ENCODE results near the gene IL13RA1. TPM values are rescaled to one million over a fixed set of nuclear protein-coding genes. Genes with fewer than 3 reads are reported as not detected.
A peak's percentile ranks its signal among the peaks of the same experiment; 100 is the strongest.

The IL13RA1 gene
- total and polyA plus RNA-seq, 2 of the 13 experiments (the other 11 are each of a cell fraction or from before 2014, with no cell fraction given), result 56.6 to 73.5 TPM

- TF ChIP-seq ZNF362 (CRISPR knock-in tag; IDR thresholded peaks at IDR 0.05; ENCODE audit: borderline replicate concordance) (no peak), JUND (CRISPR knock-in tag; IDR thresholded peaks at IDR 0.05) (no peak), NR0B2 (CRISPR knock-in tag; IDR thresholded peaks at IDR 0.05) (no peak), PHB2 (IDR thresholded peaks at IDR 0.05; ENCODE audit: partially characterized antibody) (no peak), NFYB (CRISPR knock-in tag; IDR thresholded peaks at IDR 0.05) (peak; percentile 60), CEBPB (IDR thresholded peaks at IDR 0.05; ENCODE audit: borderline replicate concordance, low read depth, low read length) (no peak), SOX6 (IDR thresholded peaks at IDR 0.05) (no peak), SOX6 (CRISPR knock-in tag; IDR thresholded peaks at IDR 0.05) (0 out of 2 replicates have a peak, but pooled peaks have one; percentile 15), HOMEZ (CRISPR knock-in tag; IDR thresholded peaks at IDR 0.05; ENCODE audit: low read depth) (no peak), TCF12 (IDR thresholded peaks at IDR 0.05) (no peak), TCF12 (CRISPR knock-in tag; IDR thresholded peaks at IDR 0.05) (no peak)
- TF ChIP-seq, protein P1, sequence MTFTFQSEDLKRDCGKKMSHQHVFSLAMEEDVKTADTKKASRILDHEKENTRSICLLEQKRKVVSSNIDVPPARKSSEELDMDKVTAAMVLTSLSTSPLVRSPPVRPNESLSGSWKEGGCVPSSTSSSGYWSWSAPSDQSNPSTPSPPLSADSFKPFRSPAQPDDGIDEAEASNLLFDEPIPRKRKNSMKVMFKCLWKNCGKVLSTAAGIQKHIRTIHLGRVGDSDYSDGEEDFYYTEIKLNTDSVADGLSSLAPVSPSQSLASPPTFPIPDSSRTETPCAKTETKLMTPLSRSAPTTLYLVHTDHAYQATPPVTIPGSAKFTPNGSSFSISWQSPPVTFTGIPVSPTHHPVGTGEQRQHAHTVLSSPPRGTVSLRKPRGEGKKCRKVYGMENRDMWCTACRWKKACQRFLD (CRISPR knock-in tag; IDR thresholded peaks at IDR 0.05; ENCODE audit: borderline replicate concordance), result no peak
- TF ChIP-seq, protein P2, sequence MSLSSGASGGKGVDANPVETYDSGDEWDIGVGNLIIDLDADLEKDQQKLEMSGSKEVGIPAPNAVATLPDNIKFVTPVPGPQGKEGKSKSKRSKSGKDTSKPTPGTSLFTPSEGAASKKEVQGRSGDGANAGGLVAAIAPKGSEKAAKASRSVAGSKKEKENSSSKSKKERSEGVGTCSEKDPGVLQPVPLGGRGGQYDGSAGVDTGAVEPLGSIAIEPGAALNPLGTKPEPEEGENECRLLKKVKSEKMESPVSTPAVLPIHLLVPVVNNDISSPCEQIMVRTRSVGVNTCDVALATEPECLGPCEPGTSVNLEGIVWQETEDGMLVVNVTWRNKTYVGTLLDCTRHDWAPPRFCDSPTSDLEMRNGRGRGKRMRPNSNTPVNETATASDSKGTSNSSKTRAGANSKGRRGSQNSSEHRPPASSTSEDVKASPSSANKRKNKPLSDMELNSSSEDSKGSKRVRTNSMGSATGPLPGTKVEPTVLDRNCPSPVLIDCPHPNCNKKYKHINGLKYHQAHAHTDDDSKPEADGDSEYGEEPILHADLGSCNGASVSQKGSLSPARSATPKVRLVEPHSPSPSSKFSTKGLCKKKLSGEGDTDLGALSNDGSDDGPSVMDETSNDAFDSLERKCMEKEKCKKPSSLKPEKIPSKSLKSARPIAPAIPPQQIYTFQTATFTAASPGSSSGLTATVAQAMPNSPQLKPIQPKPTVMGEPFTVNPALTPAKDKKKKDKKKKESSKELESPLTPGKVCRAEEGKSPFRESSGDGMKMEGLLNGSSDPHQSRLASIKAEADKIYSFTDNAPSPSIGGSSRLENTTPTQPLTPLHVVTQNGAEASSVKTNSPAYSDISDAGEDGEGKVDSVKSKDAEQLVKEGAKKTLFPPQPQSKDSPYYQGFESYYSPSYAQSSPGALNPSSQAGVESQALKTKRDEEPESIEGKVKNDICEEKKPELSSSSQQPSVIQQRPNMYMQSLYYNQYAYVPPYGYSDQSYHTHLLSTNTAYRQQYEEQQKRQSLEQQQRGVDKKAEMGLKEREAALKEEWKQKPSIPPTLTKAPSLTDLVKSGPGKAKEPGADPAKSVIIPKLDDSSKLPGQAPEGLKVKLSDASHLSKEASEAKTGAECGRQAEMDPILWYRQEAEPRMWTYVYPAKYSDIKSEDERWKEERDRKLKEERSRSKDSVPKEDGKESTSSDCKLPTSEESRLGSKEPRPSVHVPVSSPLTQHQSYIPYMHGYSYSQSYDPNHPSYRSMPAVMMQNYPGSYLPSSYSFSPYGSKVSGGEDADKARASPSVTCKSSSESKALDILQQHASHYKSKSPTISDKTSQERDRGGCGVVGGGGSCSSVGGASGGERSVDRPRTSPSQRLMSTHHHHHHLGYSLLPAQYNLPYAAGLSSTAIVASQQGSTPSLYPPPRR (CRISPR knock-in tag; IDR thresholded peaks at IDR 0.05; ENCODE audit: borderline replicate concordance), result no peak
- TF ChIP-seq, protein P3, sequence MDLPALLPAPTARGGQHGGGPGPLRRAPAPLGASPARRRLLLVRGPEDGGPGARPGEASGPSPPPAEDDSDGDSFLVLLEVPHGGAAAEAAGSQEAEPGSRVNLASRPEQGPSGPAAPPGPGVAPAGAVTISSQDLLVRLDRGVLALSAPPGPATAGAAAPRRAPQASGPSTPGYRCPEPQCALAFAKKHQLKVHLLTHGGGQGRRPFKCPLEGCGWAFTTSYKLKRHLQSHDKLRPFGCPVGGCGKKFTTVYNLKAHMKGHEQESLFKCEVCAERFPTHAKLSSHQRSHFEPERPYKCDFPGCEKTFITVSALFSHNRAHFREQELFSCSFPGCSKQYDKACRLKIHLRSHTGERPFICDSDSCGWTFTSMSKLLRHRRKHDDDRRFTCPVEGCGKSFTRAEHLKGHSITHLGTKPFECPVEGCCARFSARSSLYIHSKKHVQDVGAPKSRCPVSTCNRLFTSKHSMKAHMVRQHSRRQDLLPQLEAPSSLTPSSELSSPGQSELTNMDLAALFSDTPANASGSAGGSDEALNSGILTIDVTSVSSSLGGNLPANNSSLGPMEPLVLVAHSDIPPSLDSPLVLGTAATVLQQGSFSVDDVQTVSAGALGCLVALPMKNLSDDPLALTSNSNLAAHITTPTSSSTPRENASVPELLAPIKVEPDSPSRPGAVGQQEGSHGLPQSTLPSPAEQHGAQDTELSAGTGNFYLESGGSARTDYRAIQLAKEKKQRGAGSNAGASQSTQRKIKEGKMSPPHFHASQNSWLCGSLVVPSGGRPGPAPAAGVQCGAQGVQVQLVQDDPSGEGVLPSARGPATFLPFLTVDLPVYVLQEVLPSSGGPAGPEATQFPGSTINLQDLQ (CRISPR knock-in tag; IDR thresholded peaks at IDR 0.05), result no peak
- TF ChIP-seq, protein P4, sequence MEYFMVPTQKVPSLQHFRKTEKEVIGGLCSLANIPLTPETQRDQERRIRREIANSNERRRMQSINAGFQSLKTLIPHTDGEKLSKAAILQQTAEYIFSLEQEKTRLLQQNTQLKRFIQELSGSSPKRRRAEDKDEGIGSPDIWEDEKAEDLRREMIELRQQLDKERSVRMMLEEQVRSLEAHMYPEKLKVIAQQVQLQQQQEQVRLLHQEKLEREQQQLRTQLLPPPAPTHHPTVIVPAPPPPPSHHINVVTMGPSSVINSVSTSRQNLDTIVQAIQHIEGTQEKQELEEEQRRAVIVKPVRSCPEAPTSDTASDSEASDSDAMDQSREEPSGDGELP (IDR thresholded peaks at IDR 0.05; ENCODE audit: borderline replicate concordance, low read depth), result peak; percentile 65; the same call in 1 of the 2 replicates
Measured at GRCh38 chrX:118823263-118824172, 96.1 kb downstream of the IL13RA1 start, which contains the start of gene ZCCHC12 (continued).
